Measurements from ENCODE around the gene C5.
"Not testable (repeated sequence)": the region's sequence is repeated elsewhere in the genome, so short reads cannot be mapped to it uniquely, and the experiment has no call there.

- not testable (repeated sequence) for TF ChIP-seq EP300, CTCF, POLR2A (IDR thresholded peaks at IDR 0.05)
Measured at GRCh38 chr9:121035717-121036116, 14.4 kb downstream of the C5 start.

Data from upper lobe of left lung (tissue), 4 donors.